K562 (cell line): ENCODE measurements around the gene CFHR5.

Experiments
- CBX8 ChIP-seq: fragments of 200-600 bp; sonication (generic); IDR thresholded peaks from 2 replicates; pipeline ENCODE4 v1.6.1; 2012; ENCODE audit warnings: borderline replicate concordance, mixed run types, low read depth, mild to moderate bottlenecking, moderate library complexity, mixed read lengths, low read length, control low read depth, inconsistent platforms; ENCODE audit not compliant: poor library complexity, severe bottlenecking; ENCODE audit errors: extremely low read depth
- CHD4 ChIP-seq: fragments of 200-600 bp; sonication (generic); IDR thresholded peaks from 3 replicates; pipeline ENCODE4 v1.6.1; 2012; ENCODE audit warnings: low read depth, mild to moderate bottlenecking, mixed read lengths, low read length, inconsistent platforms; ENCODE audit not compliant: insufficient read depth, insufficient replicate concordance, poor library complexity, severe bottlenecking
- CLOCK ChIP-seq: fragments of 250-450 bp; sonication (Bioruptor Pico); IDR thresholded peaks from 2 replicates; pipeline ENCODE4 v1.4.0; 2020; ENCODE audit warnings: mild to moderate bottlenecking, moderate library complexity, borderline replicate concordance
- CTCF ChIP-seq, 3 experiments: IDR thresholded peaks in 2 of 3; conservative IDR thresholded peaks in 1 of 3; 2 replicates each; pipeline ENCODE4 v1.5.1; 2011 to 2012; ENCODE audit warnings: low read length in 3 of 3, mild to moderate bottlenecking in 3 of 3, control low read depth in 2 of 3, improper control_type of control experiment in 1 of 3, inconsistent platforms in 1 of 3, low read depth in 1 of 3, mixed read lengths in 1 of 3, moderate library complexity in 1 of 3; ENCODE audit not compliant: insufficient read depth in 2 of 3
- EZH2 ChIP-seq: IDR thresholded peaks from 2 replicates; pipeline ENCODE4 v1.6.1; 2012; ENCODE audit warnings: low read depth, mild to moderate bottlenecking, inconsistent platforms, low read length, borderline replicate concordance
- FOXA1 ChIP-seq: fragments of 450-650 bp; IDR thresholded peaks from 2 replicates; pipeline ENCODE4 v1.6.1; 2016; ENCODE audit warnings: mild to moderate bottlenecking, borderline replicate concordance
- NKRF ChIP-seq: fragments of 450-650 bp; IDR thresholded peaks from 2 replicates; pipeline ENCODE4 v1.6.1; 2016; ENCODE audit warnings: borderline replicate concordance
- NR1H2 ChIP-seq: sonication (generic); formaldehyde crosslinking; IDR thresholded peaks from 2 replicates; pipeline ENCODE4 v1.4.0; 2020; ENCODE audit warnings: mild to moderate bottlenecking, missing genetic modification reagents
- POLR2AphosphoS5 ChIP-seq: IDR thresholded peaks from 2 replicates; pipeline ENCODE4 v1.6.1; 2011; ENCODE audit warnings: mild to moderate bottlenecking, low read depth, low read length, moderate library complexity; ENCODE audit not compliant: control insufficient read depth, insufficient read depth
- ZKSCAN1 ChIP-seq: fragments of 150-350 bp; IDR thresholded peaks from 2 replicates; pipeline ENCODE4 v1.6.1; 2016; ENCODE audit warnings: low read depth, low read length
- ZZZ3 ChIP-seq: fragments of 450-650 bp; IDR thresholded peaks from 2 replicates; pipeline ENCODE4 v1.6.1; 2016; ENCODE audit warnings: antibody characterized with exemption, mild to moderate bottlenecking, moderate library complexity

- TF ChIP-seq ZZZ3 = no peak
- TF ChIP-seq CTCF (IDR thresholded peaks at IDR 0.05 in 2 of 3, conservative IDR thresholded peaks at IDR 0.05 in 1 of 3; ENCODE audit: insufficient read depth in 2 of 3, low read depth in 1 of 3, low read length in 3 of 3) = no peak
- TF ChIP-seq FOXA1 = no peak
- no peak for TF ChIP-seq ZKSCAN1
- no peak for TF ChIP-seq CHD4
- TF ChIP-seq NKRF = no peak
- TF ChIP-seq CBX8 = no peak
- no peak for TF ChIP-seq POLR2AphosphoS5
- TF ChIP-seq NR1H2 (CRISPR knock-in tag) = no peak
- TF ChIP-seq CLOCK (CRISPR knock-in tag) = no peak
- no peak for TF ChIP-seq EZH2
Measured at GRCh38 chr1:197011614-197012013, 34.3 kb downstream of the CFHR5 start.
